HL-60 (cell line): ENCODE results near the gene WDR1.

Source experiments
- DNase-seq, 2 experiments: peaks; one replicate each; pipeline ENCODE4 v3.0.0-alpha.2; 2010 to 2020; ENCODE audit warnings: low read depth in 1 of 2, low spot score in 1 of 2
- H3K27ac ChIP-seq: fragments of 250-450 bp; sonication (Bioruptor Pico); replicated peaks from 2 replicates; pipeline ENCODE4 v1.5.1; 2020; ENCODE audit warnings: mild to moderate bottlenecking, moderate library complexity
- H3K27me3 ChIP-seq: fragments of 250-450 bp; sonication (Bioruptor Pico); 2 replicates; pipeline ENCODE4 v1.5.1; 2021; ENCODE audit warnings: mild to moderate bottlenecking, moderate library complexity; ENCODE audit not compliant: insufficient read depth, poor library complexity, severe bottlenecking
- H3K4me3 ChIP-seq: replicated peaks from 2 replicates; pipeline ENCODE4 v1.5.1; 2011; ENCODE audit warnings: mild to moderate bottlenecking, control low read depth, low read length; ENCODE audit not compliant: insufficient read depth
- GABPA ChIP-seq: IDR thresholded peaks from 2 replicates; pipeline ENCODE4 v1.6.1; 2012; ENCODE audit warnings: low read depth
- POLR2AphosphoS5 ChIP-seq: IDR thresholded peaks from 2 replicates; pipeline ENCODE4 v1.6.1; 2012; ENCODE audit warnings: low read depth
- SPI1 ChIP-seq: IDR thresholded peaks from 2 replicates; pipeline ENCODE4 v1.6.1; 2012; ENCODE audit warnings: low read depth, mild to moderate bottlenecking, borderline replicate concordance
- microRNA-seq: library from miRNA; unstranded; fragments of <30 nt; microRNA quantifications from one replicate; pipeline ENCODE4, GENCODE V29; 2018
- TF ChIP-seq, protein P1 (sequence below): IDR thresholded peaks from one replicate; pipeline ENCODE4 v1.5.1; 2011; ENCODE audit warnings: low read length, control low read depth, inconsistent platforms; ENCODE audit not compliant: insufficient read depth
- TF ChIP-seq, protein P2 (sequence below): IDR thresholded peaks from 2 replicates; pipeline ENCODE4 v1.6.1; 2012; ENCODE audit warnings: low read depth; ENCODE audit not compliant: insufficient replicate concordance

The WDR1 gene

DNA sequence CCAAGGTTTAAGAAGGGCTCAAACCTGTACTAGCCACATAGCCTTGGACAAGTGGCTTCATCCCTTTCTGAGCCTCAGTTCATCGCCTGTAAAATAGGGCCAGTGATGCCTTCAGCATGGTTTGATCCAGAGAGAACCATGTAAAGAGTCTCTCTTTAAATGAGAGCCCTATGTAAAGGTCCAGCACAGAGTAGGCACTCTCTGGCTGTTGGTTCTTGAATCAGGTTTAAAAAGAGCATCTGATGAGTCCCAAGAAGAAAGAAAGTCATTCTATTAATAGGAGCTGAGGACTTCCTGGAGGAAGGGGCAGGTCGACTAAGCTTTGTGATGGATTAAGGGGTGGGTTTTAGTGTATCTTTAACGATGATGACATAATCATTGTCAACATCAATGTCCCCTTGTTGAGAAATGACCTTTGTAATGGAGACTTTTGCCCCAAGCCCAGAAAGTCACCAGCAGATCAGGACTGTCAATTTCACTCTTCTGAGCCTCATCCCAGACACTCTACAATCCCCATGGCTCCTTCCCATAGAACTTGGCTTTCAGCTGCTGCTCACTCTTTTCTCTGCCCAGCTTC lies 91.3 kb downstream of the WDR1 start:
- no peak for TF ChIP-seq POLR2AphosphoS5
- TF ChIP-seq, protein P1, sequence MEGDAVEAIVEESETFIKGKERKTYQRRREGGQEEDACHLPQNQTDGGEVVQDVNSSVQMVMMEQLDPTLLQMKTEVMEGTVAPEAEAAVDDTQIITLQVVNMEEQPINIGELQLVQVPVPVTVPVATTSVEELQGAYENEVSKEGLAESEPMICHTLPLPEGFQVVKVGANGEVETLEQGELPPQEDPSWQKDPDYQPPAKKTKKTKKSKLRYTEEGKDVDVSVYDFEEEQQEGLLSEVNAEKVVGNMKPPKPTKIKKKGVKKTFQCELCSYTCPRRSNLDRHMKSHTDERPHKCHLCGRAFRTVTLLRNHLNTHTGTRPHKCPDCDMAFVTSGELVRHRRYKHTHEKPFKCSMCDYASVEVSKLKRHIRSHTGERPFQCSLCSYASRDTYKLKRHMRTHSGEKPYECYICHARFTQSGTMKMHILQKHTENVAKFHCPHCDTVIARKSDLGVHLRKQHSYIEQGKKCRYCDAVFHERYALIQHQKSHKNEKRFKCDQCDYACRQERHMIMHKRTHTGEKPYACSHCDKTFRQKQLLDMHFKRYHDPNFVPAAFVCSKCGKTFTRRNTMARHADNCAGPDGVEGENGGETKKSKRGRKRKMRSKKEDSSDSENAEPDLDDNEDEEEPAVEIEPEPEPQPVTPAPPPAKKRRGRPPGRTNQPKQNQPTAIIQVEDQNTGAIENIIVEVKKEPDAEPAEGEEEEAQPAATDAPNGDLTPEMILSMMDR = no peak
- TF ChIP-seq, protein P2, sequence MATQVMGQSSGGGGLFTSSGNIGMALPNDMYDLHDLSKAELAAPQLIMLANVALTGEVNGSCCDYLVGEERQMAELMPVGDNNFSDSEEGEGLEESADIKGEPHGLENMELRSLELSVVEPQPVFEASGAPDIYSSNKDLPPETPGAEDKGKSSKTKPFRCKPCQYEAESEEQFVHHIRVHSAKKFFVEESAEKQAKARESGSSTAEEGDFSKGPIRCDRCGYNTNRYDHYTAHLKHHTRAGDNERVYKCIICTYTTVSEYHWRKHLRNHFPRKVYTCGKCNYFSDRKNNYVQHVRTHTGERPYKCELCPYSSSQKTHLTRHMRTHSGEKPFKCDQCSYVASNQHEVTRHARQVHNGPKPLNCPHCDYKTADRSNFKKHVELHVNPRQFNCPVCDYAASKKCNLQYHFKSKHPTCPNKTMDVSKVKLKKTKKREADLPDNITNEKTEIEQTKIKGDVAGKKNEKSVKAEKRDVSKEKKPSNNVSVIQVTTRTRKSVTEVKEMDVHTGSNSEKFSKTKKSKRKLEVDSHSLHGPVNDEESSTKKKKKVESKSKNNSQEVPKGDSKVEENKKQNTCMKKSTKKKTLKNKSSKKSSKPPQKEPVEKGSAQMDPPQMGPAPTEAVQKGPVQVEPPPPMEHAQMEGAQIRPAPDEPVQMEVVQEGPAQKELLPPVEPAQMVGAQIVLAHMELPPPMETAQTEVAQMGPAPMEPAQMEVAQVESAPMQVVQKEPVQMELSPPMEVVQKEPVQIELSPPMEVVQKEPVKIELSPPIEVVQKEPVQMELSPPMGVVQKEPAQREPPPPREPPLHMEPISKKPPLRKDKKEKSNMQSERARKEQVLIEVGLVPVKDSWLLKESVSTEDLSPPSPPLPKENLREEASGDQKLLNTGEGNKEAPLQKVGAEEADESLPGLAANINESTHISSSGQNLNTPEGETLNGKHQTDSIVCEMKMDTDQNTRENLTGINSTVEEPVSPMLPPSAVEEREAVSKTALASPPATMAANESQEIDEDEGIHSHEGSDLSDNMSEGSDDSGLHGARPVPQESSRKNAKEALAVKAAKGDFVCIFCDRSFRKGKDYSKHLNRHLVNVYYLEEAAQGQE = no peak
- TF ChIP-seq SPI1 = no peak
- TF ChIP-seq GABPA = no peak
- DNase-seq = no peak
- Histone ChIP-seq H3K27ac (no peak overlapping the region), H3K4me3 (no peak overlapping the region), H3K27me3 (no peaks in the 10 kb centered on the region)

Small RNAs within 50 kb of the gene (microRNA-seq; reads per million reads assigned to microRNA genes)
- 4.2 reads per million, percentile 12 among the genes with 10 or more reads in this experiment for gene MIR3138
